ENCODE data around the gene CFTR. TPM values are rescaled to one million over a fixed set of nuclear protein-coding genes. Genes with fewer than 3 reads are reported as not detected.
"Not testable (repeated sequence)": the region's sequence is repeated elsewhere in the genome, so short reads cannot be mapped to it uniquely, and the experiment has no call there.

The CFTR gene
- total RNA-seq, 1 experiment from 2014 or later, result 130 TPM

- Histone ChIP-seq H3K27me3 (replicated peaks; ENCODE audit: control insufficient read depth, insufficient read depth, low read length) (no peaks in the 10 kb centered on the region), H3K36me3 (ENCODE audit: control insufficient read depth, insufficient read depth, low read length) (no peaks in the 10 kb centered on the region), H3K4me3 (ENCODE audit: low read depth, low read length) (no peak overlapping the region), H3K9me3 (peaks cover 3% of the 10 kb centered on the region; the same call in 1 of the 2 replicates), H3K4me1 (peaks cover 7% of the 10 kb centered on the region; the same call in 1 of the 2 replicates)
- no TSS peak for BruUV-seq (replicated peaks)
- TF ChIP-seq CTCF (IDR thresholded peaks at IDR 0.05; ENCODE audit: insufficient read depth in 1 of 2, low read depth in 1 of 2, low read length in 1 of 2, severe bottlenecking in 1 of 2, unreplicated experiment in 1 of 2), result no peak
- peaks cover 9% of the 10 kb centered on the region for H3K9me3 Mint-ChIP-seq (ENCODE audit: unreplicated experiment)
- intact Hi-C loops (cut with micrococcal nuclease; ENCODE audit: unreplicated experiment), result no loop called here
- no peaks in the 10 kb centered on the region for H3K27me3 Mint-ChIP-seq (ENCODE audit: insufficient read depth, unreplicated experiment)
- CTCF ChIA-PET, result no interaction called here
- H3K4me1 Mint-ChIP-seq (ENCODE audit: low read depth, unreplicated experiment), result peaks cover 8% of the 10 kb centered on the region
- DNase-seq, result no peak
- no peak overlapping the region for H3K27ac Mint-ChIP-seq (ENCODE audit: unreplicated experiment)
- POLR2A ChIA-PET, result no interaction called here
- no peak overlapping the region for H3K4me3 Mint-ChIP-seq (ENCODE audit: unreplicated experiment)
- H3K36me3 Mint-ChIP-seq (ENCODE audit: insufficient read depth, unreplicated experiment), result peaks cover 18% of the 10 kb centered on the region
Measured at GRCh38 chr7:117706210-117706609, 226.4 kb downstream of the CFTR start.

GRCh38 chr7:117707080-117707479, 227.3 kb downstream of the CFTR start:
- no peaks in the 10 kb centered on the region for H3K36me3 ChIP-seq (ENCODE audit: control insufficient read depth, insufficient read depth, low read length)
- no TSS peak for BruUV-seq (replicated peaks)
- Mint-ChIP-seq H3K4me1 (ENCODE audit: low read depth, unreplicated experiment) (peaks cover 14% of the 10 kb centered on the region), H3K27ac (ENCODE audit: unreplicated experiment) (no peak overlapping the region), H3K9me3 (ENCODE audit: unreplicated experiment) (peaks cover 9% of the 10 kb centered on the region), H3K36me3 (ENCODE audit: insufficient read depth, unreplicated experiment) (peaks cover 24% of the 10 kb centered on the region), H3K27me3 (ENCODE audit: insufficient read depth, unreplicated experiment) (no peaks in the 10 kb centered on the region), H3K4me3 (ENCODE audit: unreplicated experiment) (no peak overlapping the region)
- intact Hi-C loops (cut with micrococcal nuclease; ENCODE audit: unreplicated experiment), result no loop called here
- ChIA-PET POLR2A (no interaction called here), CTCF (no interaction called here)
- H3K4me3 ChIP-seq (ENCODE audit: low read depth, low read length), result no peak overlapping the region
- H3K9me3 ChIP-seq, result no peaks in the 10 kb centered on the region; the same call in 1 of the 2 replicates
- no peaks in the 10 kb centered on the region for H3K27me3 ChIP-seq (replicated peaks; ENCODE audit: control insufficient read depth, insufficient read depth, low read length)
- DNase-seq, result no peak
- TF ChIP-seq CTCF (IDR thresholded peaks at IDR 0.05; ENCODE audit: insufficient read depth in 1 of 2, low read depth in 1 of 2, low read length in 1 of 2, severe bottlenecking in 1 of 2, unreplicated experiment in 1 of 2), result no peak
- peaks cover 7% of the 10 kb centered on the region; the same call in 1 of the 2 replicates for H3K4me1 ChIP-seq

- H3K4me1 ChIP-seq; BruUV-seq (replicated peaks); H3K27ac Mint-ChIP-seq (ENCODE audit: unreplicated experiment); H3K9me3 Mint-ChIP-seq (ENCODE audit: unreplicated experiment); POLR2A ChIA-PET; H3K36me3 ChIP-seq (ENCODE audit: control insufficient read depth, insufficient read depth, low read length); intact Hi-C loops (cut with micrococcal nuclease; ENCODE audit: unreplicated experiment); H3K4me3 Mint-ChIP-seq (ENCODE audit: unreplicated experiment); H3K4me3 ChIP-seq (ENCODE audit: low read depth, low read length); H3K27me3 Mint-ChIP-seq (ENCODE audit: insufficient read depth, unreplicated experiment); H3K9me3 ChIP-seq; H3K27me3 ChIP-seq (replicated peaks; ENCODE audit: control insufficient read depth, insufficient read depth, low read length); CTCF ChIA-PET; DNase-seq: not testable (repeated sequence)
- Mint-ChIP-seq H3K36me3 (ENCODE audit: insufficient read depth, unreplicated experiment) (peaks cover 27% of the 10 kb centered on the region), H3K4me1 (ENCODE audit: low read depth, unreplicated experiment) (peaks cover 17% of the 10 kb centered on the region)
Measured at GRCh38 chr7:117708173-117708572, 228.3 kb downstream of the CFTR start.

- intact Hi-C loops (cut with micrococcal nuclease; ENCODE audit: unreplicated experiment), result no loop called here
- no peak overlapping the region for H3K27ac Mint-ChIP-seq (ENCODE audit: unreplicated experiment)
- Histone ChIP-seq H3K27me3 (replicated peaks; ENCODE audit: control insufficient read depth, insufficient read depth, low read length) (no peaks in the 10 kb centered on the region), H3K4me1 (peaks cover 17% of the 10 kb centered on the region), H3K4me3 (ENCODE audit: low read depth, low read length) (no peak overlapping the region), H3K9me3 (no peaks in the 10 kb centered on the region), H3K36me3 (ENCODE audit: control insufficient read depth, insufficient read depth, low read length) (no peaks in the 10 kb centered on the region)
- ChIA-PET CTCF (no interaction called here), POLR2A (no interaction called here)
- H3K36me3 Mint-ChIP-seq (ENCODE audit: insufficient read depth, unreplicated experiment), result peaks cover 35% of the 10 kb centered on the region
- no peaks in the 10 kb centered on the region for H3K27me3 Mint-ChIP-seq (ENCODE audit: insufficient read depth, unreplicated experiment)
- peaks cover 31% of the 10 kb centered on the region for H3K4me1 Mint-ChIP-seq (ENCODE audit: low read depth, unreplicated experiment)
- no peaks in the 10 kb centered on the region for H3K9me3 Mint-ChIP-seq (ENCODE audit: unreplicated experiment)
- no peak for TF ChIP-seq CTCF (IDR thresholded peaks at IDR 0.05; ENCODE audit: insufficient read depth in 1 of 2, low read depth in 1 of 2, low read length in 1 of 2, severe bottlenecking in 1 of 2, unreplicated experiment in 1 of 2)
- no peak overlapping the region for H3K4me3 Mint-ChIP-seq (ENCODE audit: unreplicated experiment)
- no TSS peak for BruUV-seq (replicated peaks)
- DNase-seq, result no peak
Measured at GRCh38 chr7:117711556-117711955, 231.7 kb downstream of the CFTR start.
